Measurements from ENCODE around the gene CRB2. TPM values are rescaled to one million over a fixed set of nuclear protein-coding genes. Genes with fewer than 3 reads are reported as not detected.
A peak's percentile ranks its signal among the peaks of the same experiment; 100 is the strongest.

CRB2 gene
- total and polyA plus RNA-seq, 2 of the 13 experiments (the other 11 are each of a cell fraction or from before 2014, with no cell fraction given): 0.01 to 0.29 TPM

- H3K4me3 ChIP-seq (replicated peaks in 1 of 3; ENCODE audit: insufficient read depth in 1 of 3, low read depth in 2 of 3, low read length in 3 of 3): no peak overlapping the region
- FAIRE-seq (no peak), ATAC-seq (no peak), DNase-seq (ENCODE audit: low spot score) (no peak)
- H3K9me3 ChIP-seq (ENCODE audit: low read length): no peaks in the 10 kb centered on the region
- ChIA-PET POLR2A (no interaction called here), CTCF (ENCODE audit: low intra/inter-chr PET ratio, low total read pairs) (no interaction called here)
- H3K9ac ChIP-seq (ENCODE audit: insufficient read depth, low read depth, low read length): no peak overlapping the region
- H4K20me1 ChIP-seq (ENCODE audit: insufficient read depth, low read length): no peaks in the 10 kb centered on the region
- no peaks in the 10 kb centered on the region for H3K36me3 ChIP-seq (replicated peaks in 1 of 2; ENCODE audit: control insufficient read depth in 1 of 2, insufficient read depth in 2 of 2, low read length in 2 of 2)
- 77% methylated on average over 3 of the region's 3 CpGs for WGBS (ENCODE audit: low lambda C conversion rate)
- H3K27ac ChIP-seq (ENCODE audit: extremely low read length, insufficient read depth, low read length): no peak overlapping the region
- no TSS peak for BruUV-seq (replicated peaks)
- in situ Hi-C loops (cut with HindIII; ENCODE audit: extremely low pct_ligation_motif_present, low pct_unique_long_range_greater_than_20kb) (no loop called here), intact Hi-C loops (cut with micrococcal nuclease; ENCODE audit: unreplicated experiment) (no loop called here)
- H3K79me2 ChIP-seq (ENCODE audit: insufficient read depth, low read length): no peaks in the 10 kb centered on the region
- TF ChIP-seq KLF13 (CRISPR knock-in tag; IDR thresholded peaks at IDR 0.05): no peak
- TF ChIP-seq KDM1A (CRISPR knock-in tag; IDR thresholded peaks at IDR 0.05): no peak
- H3K4me2 ChIP-seq (ENCODE audit: low read depth, low read length): no peak overlapping the region
- peaks cover 33% of the 10 kb centered on the region for H3K4me1 ChIP-seq (ENCODE audit: insufficient read depth, low read length)
- peaks cover 0 to 10% of the 10 kb centered on the region in 2 experiments; a peak in 2 of 5 replicates for H3K27me3 ChIP-seq (ENCODE audit: control insufficient read depth in 1 of 2, insufficient read depth in 2 of 2, low read length in 2 of 2)
- H2AFZ ChIP-seq (ENCODE audit: low read length): no peak overlapping the region
Measured at GRCh38 chr9:123334639-123335038, 21.4 kb upstream of the CRB2 start.

GRCh38 chr9:123335193-123335985, 20.6 kb upstream of the CRB2 start:
- Histone ChIP-seq H4K20me1 (ENCODE audit: insufficient read depth, low read length) (no peaks in the 10 kb centered on the region), H3K27me3 (ENCODE audit: control insufficient read depth in 1 of 2, insufficient read depth in 2 of 2, low read length in 2 of 2) (peaks cover 0 to 11% of the 10 kb centered on the region in 2 experiments; a peak in 2 of 5 replicates), H3K9me3 (ENCODE audit: low read length) (no peaks in the 10 kb centered on the region), H3K27ac (ENCODE audit: extremely low read length, insufficient read depth, low read length) (no peak overlapping the region), H3K4me3 (replicated peaks in 1 of 3; ENCODE audit: insufficient read depth in 1 of 3, low read depth in 2 of 3, low read length in 3 of 3) (peak overlapping the region in 1 of 3 experiments; percentile 9; a peak in 1 of 6 replicates), H3K36me3 (replicated peaks in 1 of 2; ENCODE audit: control insufficient read depth in 1 of 2, insufficient read depth in 2 of 2, low read length in 2 of 2) (no peaks in the 10 kb centered on the region), H3K4me1 (ENCODE audit: insufficient read depth, low read length) (peaks cover 33% of the 10 kb centered on the region), H3K4me2 (ENCODE audit: low read depth, low read length) (peak overlapping the region; percentile 40), H3K79me2 (ENCODE audit: insufficient read depth, low read length) (no peaks in the 10 kb centered on the region), H2AFZ (ENCODE audit: low read length) (no peak overlapping the region), H3K9ac (ENCODE audit: insufficient read depth, low read depth, low read length) (no peak overlapping the region)
- DNase-seq (ENCODE audit: low spot score) (no peak), ATAC-seq (peak; percentile 64), FAIRE-seq (no peak)
- BruUV-seq (replicated peaks): no TSS peak
- intact Hi-C loops (cut with micrococcal nuclease; ENCODE audit: unreplicated experiment) (no loop called here), in situ Hi-C loops (cut with HindIII; ENCODE audit: extremely low pct_ligation_motif_present, low pct_unique_long_range_greater_than_20kb) (no loop called here)
- WGBS (ENCODE audit: low lambda C conversion rate): 11% methylated on average over 8 of the region's 9 CpGs
- POLR2A ChIA-PET: no interaction called here
- CTCF ChIA-PET (ENCODE audit: low intra/inter-chr PET ratio, low total read pairs): no interaction called here
- TF ChIP-seq ATF7 (IDR thresholded peaks at IDR 0.05) (no peak), ATF7 (CRISPR knock-in tag; IDR thresholded peaks at IDR 0.05) (no peak), ZNF441 (CRISPR knock-in tag; IDR thresholded peaks at IDR 0.05; ENCODE audit: borderline replicate concordance) (0 out of 2 replicates have a peak, but pooled peaks have one; percentile 29), TRIM22 (IDR thresholded peaks at IDR 0.05) (no peak), ZNF687 (CRISPR knock-in tag; IDR thresholded peaks at IDR 0.05) (no peak), ATAD3A (CRISPR knock-in tag; IDR thresholded peaks at IDR 0.05) (no peak), ZNF709 (CRISPR knock-in tag; IDR thresholded peaks at IDR 0.05) (no peak), NCOA5 (CRISPR knock-in tag; IDR thresholded peaks at IDR 0.05) (no peak), KDM3A (CRISPR knock-in tag; IDR thresholded peaks at IDR 0.05; ENCODE audit: low read depth) (no peak)
